HepG2 (cell line): Measurements from ENCODE around the gene SDC1. TPM values are rescaled to one million over a fixed set of nuclear protein-coding genes. Genes with fewer than 3 reads are reported as not detected.

Experiments
- FOXA3 ChIP-seq: IDR thresholded peaks from 2 replicates; pipeline ENCODE4 v1.6.1; 2016; ENCODE audit warnings: missing genetic modification reagents, missing compliant biosample characterization
- MEIS1 ChIP-seq: sonication (generic); formaldehyde crosslinking; IDR thresholded peaks from 2 replicates; pipeline ENCODE4 v1.9.0; 2021; ENCODE audit warnings: mild to moderate bottlenecking, missing genetic modification reagents, moderate library complexity, borderline replicate concordance
- ZNF441 ChIP-seq: sonication (generic); formaldehyde crosslinking; IDR thresholded peaks from 2 replicates; pipeline ENCODE4 v1.7.0; 2021; ENCODE audit warnings: missing genetic modification reagents, borderline replicate concordance
- ZSCAN25 ChIP-seq: sonication (generic); formaldehyde crosslinking; IDR thresholded peaks from 2 replicates; pipeline ENCODE4 v1.8.0; 2022; ENCODE audit warnings: mild to moderate bottlenecking, missing genetic modification reagents
- polyA plus RNA-seq, 8 experiments: library from polyadenylated mRNA; depleted of rRNA in 3 of 8; stranded (reverse) in 7 of 8; unstranded in 1 of 8; fragments of >200 nt; fragmentation: Illumina TruSeq in 4 of 8; extraction: Trizol in 4 of 8; gene quantifications; 2 replicates each; pipeline versions ENCODE4 v1.2.1 to v1.2.3, GENCODE V29; 2011 to 2016; ENCODE audit warnings: low read depth in 4 of 8, missing spikeins in 1 of 8, mixed read lengths in 1 of 8; ENCODE audit not compliant: insufficient read depth in 1 of 8
- total RNA-seq, 5 experiments: library from RNA; depleted of rRNA; stranded (reverse); fragments of >200 nt; fragmentation: Illumina TruSeq; extraction: Trizol; gene quantifications; 2 replicates each; pipeline ENCODE4 v1.2.3, GENCODE V29; 2016; ENCODE audit warnings: low read depth in 1 of 5
- TF ChIP-seq, protein P1 (sequence below), 2 experiments: fragments of 450-650 bp in 1 of 2; sonication (generic) in 1 of 2; formaldehyde crosslinking in 1 of 2; IDR thresholded peaks; 2 replicates each; pipeline versions ENCODE4 v1.6.1 to v1.8.0; 2016 to 2022; ENCODE audit warnings: antibody characterized with exemption in 1 of 2, mild to moderate bottlenecking in 1 of 2, missing genetic modification reagents in 1 of 2
- TF ChIP-seq, protein P2 (sequence below): sonication (generic); formaldehyde crosslinking; IDR thresholded peaks from 2 replicates; pipeline ENCODE4 v1.4.0; 2020; ENCODE audit warnings: mild to moderate bottlenecking, missing genetic modification reagents, borderline replicate concordance
- TF ChIP-seq, protein P3 (sequence below): sonication (generic); formaldehyde crosslinking; IDR thresholded peaks from 2 replicates; pipeline ENCODE4 v1.4.0; 2020; ENCODE audit warnings: missing genetic modification reagents, borderline replicate concordance
- TF ChIP-seq, protein P4 (sequence below): sonication (generic); formaldehyde crosslinking; IDR thresholded peaks from 2 replicates; pipeline ENCODE4 v1.4.0; 2020; ENCODE audit warnings: missing genetic modification reagents

The SDC1 gene
- total and polyA plus RNA-seq, 2 of the 13 experiments (the other 11 are each of a cell fraction or from before 2014, with no cell fraction given) = 108 to 119 TPM

DNA sequence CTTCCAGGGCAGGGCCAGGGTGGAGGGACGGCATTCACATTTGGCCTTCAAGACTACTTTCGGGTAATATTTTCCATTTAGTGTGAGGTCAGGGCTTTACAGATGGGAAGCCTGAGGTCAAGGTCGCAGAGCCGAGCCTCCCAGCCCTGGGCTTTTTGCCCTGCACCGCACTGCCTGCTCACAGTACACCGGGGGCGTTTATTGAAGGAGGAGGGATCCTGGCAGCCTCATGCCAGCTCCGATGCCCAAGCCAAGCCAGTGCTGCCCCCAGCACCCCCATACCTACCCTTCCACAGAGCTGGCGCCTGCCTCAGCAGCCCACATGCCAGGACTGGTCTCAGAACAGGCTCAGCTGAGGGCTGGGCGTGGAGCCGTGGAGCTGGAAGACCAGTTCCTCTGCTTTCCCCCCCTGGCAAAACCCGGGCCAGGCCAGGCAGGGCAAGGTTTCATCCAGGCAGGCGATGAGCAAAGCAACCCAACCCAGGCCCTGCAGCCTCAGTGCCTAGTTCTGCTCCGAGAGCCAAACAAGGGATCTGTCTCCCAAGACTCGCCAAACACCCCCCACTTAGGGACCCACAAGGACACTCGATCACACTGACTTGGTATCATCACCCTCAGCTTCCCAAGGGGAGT is 11.9 kb downstream of the SDC1 start (continued):
- TF ChIP-seq, protein P1, sequence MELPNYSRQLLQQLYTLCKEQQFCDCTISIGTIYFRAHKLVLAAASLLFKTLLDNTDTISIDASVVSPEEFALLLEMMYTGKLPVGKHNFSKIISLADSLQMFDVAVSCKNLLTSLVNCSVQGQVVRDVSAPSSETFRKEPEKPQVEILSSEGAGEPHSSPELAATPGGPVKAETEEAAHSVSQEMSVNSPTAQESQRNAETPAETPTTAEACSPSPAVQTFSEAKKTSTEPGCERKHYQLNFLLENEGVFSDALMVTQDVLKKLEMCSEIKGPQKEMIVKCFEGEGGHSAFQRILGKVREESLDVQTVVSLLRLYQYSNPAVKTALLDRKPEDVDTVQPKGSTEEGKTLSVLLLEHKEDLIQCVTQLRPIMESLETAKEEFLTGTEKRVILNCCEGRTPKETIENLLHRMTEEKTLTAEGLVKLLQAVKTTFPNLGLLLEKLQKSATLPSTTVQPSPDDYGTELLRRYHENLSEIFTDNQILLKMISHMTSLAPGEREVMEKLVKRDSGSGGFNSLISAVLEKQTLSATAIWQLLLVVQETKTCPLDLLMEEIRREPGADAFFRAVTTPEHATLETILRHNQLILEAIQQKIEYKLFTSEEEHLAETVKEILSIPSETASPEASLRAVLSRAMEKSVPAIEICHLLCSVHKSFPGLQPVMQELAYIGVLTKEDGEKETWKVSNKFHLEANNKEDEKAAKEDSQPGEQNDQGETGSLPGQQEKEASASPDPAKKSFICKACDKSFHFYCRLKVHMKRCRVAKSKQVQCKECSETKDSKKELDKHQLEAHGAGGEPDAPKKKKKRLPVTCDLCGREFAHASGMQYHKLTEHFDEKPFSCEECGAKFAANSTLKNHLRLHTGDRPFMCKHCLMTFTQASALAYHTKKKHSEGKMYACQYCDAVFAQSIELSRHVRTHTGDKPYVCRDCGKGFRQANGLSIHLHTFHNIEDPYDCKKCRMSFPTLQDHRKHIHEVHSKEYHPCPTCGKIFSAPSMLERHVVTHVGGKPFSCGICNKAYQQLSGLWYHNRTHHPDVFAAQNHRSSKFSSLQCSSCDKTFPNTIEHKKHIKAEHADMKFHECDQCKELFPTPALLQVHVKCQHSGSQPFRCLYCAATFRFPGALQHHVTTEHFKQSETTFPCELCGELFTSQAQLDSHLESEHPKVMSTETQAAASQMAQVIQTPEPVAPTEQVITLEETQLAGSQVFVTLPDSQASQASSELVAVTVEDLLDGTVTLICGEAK (IDR thresholded peaks at IDR 0.05) = no peak
- TF ChIP-seq, protein P1 (CRISPR knock-in tag; IDR thresholded peaks at IDR 0.05) = peak; percentile 53; the same call in 1 of the 2 replicates
- TF ChIP-seq ZSCAN25 (CRISPR knock-in tag) (0 out of 2 replicates have a peak, but pooled peaks have one; percentile 32), MEIS1 (CRISPR knock-in tag) (0 out of 2 replicates have a peak, but pooled peaks have one; percentile 42), FOXA3 (CRISPR knock-in tag) (0 out of 2 replicates have a peak, but pooled peaks have one; percentile 15), ZNF441 (0 out of 2 replicates have a peak, but pooled peaks have one; percentile 58)
- TF ChIP-seq, protein P2, sequence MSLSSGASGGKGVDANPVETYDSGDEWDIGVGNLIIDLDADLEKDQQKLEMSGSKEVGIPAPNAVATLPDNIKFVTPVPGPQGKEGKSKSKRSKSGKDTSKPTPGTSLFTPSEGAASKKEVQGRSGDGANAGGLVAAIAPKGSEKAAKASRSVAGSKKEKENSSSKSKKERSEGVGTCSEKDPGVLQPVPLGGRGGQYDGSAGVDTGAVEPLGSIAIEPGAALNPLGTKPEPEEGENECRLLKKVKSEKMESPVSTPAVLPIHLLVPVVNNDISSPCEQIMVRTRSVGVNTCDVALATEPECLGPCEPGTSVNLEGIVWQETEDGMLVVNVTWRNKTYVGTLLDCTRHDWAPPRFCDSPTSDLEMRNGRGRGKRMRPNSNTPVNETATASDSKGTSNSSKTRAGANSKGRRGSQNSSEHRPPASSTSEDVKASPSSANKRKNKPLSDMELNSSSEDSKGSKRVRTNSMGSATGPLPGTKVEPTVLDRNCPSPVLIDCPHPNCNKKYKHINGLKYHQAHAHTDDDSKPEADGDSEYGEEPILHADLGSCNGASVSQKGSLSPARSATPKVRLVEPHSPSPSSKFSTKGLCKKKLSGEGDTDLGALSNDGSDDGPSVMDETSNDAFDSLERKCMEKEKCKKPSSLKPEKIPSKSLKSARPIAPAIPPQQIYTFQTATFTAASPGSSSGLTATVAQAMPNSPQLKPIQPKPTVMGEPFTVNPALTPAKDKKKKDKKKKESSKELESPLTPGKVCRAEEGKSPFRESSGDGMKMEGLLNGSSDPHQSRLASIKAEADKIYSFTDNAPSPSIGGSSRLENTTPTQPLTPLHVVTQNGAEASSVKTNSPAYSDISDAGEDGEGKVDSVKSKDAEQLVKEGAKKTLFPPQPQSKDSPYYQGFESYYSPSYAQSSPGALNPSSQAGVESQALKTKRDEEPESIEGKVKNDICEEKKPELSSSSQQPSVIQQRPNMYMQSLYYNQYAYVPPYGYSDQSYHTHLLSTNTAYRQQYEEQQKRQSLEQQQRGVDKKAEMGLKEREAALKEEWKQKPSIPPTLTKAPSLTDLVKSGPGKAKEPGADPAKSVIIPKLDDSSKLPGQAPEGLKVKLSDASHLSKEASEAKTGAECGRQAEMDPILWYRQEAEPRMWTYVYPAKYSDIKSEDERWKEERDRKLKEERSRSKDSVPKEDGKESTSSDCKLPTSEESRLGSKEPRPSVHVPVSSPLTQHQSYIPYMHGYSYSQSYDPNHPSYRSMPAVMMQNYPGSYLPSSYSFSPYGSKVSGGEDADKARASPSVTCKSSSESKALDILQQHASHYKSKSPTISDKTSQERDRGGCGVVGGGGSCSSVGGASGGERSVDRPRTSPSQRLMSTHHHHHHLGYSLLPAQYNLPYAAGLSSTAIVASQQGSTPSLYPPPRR (CRISPR knock-in tag) = peak; percentile 33; the same call in 1 of the 2 replicates
- TF ChIP-seq, protein P3, sequence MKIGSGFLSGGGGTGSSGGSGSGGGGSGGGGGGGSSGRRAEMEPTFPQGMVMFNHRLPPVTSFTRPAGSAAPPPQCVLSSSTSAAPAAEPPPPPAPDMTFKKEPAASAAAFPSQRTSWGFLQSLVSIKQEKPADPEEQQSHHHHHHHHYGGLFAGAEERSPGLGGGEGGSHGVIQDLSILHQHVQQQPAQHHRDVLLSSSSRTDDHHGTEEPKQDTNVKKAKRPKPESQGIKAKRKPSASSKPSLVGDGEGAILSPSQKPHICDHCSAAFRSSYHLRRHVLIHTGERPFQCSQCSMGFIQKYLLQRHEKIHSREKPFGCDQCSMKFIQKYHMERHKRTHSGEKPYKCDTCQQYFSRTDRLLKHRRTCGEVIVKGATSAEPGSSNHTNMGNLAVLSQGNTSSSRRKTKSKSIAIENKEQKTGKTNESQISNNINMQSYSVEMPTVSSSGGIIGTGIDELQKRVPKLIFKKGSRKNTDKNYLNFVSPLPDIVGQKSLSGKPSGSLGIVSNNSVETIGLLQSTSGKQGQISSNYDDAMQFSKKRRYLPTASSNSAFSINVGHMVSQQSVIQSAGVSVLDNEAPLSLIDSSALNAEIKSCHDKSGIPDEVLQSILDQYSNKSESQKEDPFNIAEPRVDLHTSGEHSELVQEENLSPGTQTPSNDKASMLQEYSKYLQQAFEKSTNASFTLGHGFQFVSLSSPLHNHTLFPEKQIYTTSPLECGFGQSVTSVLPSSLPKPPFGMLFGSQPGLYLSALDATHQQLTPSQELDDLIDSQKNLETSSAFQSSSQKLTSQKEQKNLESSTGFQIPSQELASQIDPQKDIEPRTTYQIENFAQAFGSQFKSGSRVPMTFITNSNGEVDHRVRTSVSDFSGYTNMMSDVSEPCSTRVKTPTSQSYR (CRISPR knock-in tag) = 0 out of 2 replicates have a peak, but pooled peaks have one; percentile 7
- TF ChIP-seq, protein P4, sequence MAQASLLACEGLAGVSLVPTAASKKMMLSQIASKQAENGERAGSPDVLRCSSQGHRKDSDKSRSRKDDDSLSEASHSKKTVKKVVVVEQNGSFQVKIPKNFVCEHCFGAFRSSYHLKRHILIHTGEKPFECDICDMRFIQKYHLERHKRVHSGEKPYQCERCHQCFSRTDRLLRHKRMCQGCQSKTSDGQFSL (CRISPR knock-in tag) = peak; percentile 73; the same call in 1 of the 2 replicates
